HG02759 (cell line): ENCODE results near the gene AIP.

Experiments used
- ATAC-seq: cut with Tn5 transposase; IDR thresholded peaks from one replicate; pipeline ENCODE4 v1.9.1; 2021; ENCODE audit warnings: mild to moderate bottlenecking, moderate library complexity; ENCODE audit not compliant: unreplicated experiment

The AIP gene

DNA sequence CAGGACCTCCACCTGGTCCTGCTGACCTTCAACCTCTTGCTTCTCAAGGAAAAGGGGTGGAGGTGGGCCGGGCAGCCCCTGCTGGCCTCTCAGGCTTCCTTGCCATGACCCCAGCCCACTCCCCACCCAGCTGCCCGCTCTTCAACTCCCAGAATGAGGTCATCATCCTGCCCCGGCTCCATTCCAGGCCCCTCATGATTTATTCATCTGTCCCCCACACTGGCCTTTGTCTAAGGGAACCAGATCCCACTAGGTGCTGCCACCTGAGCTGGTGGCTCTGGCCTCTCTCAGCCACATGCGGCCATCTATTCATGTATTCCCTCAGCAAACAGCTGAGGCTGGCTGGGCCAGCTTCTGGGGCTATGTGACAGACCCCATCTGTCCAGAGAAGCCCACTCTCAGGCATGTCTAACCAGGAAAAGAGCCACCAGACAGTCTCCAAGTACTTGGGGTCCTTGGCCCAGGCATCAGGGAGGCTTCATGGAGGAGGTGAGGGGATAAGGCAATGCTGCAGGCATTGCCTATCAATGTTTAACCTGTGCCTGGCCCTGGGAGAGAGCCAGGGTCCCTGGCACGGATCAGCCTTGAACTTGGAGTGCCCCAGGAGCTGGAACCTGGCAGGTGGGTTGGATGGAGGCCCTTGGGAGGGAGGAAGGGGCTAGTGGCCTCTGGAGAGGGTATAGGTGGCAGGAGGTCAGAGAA lies 42.6 kb downstream of the AIP start:
- ATAC-seq: no peak

DNA sequence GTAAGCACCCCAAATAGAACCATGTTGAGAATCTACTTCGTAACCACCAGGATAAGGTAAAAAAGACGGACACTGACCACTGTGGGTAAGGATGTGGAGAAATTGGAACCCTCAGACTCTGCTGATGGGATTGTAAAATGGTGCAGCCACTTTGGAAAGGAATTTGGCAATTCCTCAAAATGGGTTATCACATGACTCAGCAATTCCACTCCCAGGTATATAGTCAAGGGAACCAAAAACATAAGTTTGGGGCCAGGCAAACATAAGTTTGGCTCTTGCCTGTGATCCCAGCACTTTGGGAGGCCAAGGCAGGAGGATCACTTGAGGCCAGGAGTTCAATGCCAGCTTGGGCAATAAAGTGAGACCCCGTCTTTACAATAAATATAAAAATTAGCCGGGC lies 45.5 kb downstream of the AIP start:
- no peak for ATAC-seq

DNA sequence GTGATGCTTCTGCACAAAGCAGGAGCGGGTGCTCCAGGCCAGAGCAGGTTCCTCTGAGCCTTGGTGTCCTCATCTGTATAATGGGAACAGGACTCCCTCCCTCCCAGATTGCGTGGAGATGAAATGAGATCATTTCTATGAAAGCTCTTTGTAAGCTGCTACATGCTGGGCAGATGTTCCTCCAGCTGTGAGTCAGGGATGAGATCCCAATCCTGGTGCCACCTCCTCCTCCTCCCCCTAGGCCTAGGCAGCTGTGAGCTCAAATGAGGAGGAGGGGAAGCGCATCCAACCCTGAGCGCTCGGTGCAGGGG lies 47.4 kb downstream of the AIP start:
- ATAC-seq: no peak

DNA sequence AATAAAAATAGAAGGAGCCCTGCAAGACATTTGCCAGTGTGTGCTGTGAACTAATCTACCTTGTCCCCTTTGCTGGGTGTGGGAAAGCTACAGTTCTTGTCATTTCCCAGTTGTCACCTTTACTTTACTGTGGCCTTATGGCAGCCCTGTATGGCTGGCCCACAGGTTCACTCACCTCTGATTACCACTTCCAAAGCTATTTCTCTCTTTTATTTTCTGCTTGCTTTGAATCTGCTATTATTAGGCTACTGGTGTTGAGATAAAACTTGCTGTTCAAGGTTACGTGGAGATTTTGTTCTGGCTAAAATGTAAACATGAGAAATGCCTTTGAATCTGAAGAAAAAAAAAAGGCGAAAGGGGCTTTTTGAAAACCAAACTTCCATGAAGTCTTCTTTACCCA lies 50.1 kb downstream of the AIP start:
- ATAC-seq: no peak

DNA sequence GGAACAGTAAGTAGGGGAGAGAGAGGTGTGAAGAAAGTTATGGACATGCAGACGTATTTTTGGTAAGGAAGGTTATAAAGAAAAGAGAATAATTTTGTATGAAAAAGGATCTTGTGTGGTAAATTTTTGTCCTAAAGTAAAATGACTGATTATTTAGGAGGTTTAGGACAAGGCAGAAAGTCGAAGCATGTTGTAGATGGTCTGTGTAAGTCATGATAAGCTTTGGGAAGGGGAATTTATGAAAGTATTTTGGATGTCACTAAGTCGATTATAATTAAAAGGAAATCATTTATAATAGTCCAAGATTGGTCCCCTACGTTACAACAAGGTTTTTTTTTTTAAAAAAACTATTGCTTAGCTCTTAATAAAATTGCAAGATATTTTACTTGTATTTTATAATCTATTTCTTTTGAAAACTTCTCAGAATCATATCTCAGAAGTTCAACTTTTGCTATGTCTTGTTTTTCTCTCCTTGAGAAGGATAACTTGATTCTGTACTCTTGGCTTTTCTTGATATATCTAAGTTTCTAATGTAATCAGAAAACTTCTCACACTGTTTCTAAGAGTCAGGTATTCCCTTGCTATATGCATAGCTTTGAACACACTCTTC lies 51.3 kb downstream of the AIP start:
- no peak for ATAC-seq

DNA sequence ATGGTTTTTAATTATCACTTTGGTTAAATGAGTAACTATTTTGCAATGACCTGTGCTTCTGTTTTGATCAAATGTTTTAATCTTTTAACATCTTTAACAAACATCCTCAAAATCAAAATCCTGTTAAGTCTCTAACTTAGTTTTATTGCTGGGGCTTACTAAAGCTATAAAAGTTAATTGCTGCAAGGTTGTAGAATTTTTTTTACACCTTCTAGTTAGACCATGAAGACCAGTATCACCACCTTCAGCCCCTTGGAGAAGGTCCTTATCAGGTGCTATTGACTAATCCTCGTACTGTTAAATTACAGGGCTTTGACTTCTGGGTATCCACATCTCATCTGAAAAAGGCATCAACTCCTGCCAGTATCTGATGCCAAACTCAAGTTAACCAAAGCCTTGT lies 52.7 kb downstream of the AIP start:
- no peak for ATAC-seq

DNA sequence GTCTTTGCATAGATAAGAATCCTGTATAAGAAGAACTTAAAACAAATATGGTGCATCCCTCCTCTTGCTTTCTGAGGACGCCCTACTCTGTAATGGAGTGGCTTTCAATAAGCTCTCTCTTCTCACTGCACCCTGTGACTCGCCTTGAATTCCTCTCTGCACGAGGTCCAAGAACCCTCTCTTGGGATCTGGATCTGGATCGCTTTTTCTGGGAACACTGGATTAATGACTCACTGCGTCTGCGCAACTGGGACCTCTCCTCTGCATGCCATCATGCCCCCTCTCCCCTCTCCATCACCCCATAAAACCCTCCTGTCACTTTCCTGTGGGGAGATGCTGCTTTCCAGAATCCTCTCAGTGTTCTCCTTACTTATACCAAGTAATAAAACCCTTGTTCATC lies 55.5 kb downstream of the AIP start:
- ATAC-seq: no peak

DNA sequence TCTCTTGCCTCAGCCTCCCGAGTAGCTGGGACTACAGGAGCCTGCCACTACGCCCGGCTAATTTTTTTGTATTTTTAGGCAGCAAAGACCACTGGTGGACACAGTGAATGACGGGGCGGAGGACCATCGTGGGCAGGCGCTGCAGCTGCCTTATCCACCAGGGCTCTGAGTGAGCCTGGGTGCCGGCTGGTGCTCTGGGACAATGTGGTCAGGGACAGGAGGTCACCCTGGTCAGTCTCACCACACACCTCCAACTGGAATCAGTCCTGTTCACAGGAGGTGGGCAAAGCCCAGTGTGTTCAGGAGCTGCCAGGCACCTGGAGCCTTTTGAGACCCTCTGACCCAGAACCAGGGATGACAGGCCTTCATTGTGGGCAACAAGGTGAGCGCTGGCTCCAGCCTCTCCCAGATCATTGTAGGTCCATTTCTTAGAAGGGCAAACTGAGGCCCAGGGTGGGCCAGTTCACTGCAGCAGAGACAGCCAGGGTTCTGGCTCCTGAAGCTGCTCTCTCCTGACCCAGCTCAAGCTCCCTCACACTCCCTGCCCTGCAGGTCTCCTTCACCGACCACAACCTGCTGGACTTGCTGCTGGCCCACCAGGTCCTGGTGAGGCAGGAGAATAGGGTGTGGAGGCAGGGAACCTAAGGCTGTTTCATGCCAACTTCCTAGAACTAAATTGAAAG lies 56.1 kb downstream of the AIP start:
- ATAC-seq: no peak

DNA sequence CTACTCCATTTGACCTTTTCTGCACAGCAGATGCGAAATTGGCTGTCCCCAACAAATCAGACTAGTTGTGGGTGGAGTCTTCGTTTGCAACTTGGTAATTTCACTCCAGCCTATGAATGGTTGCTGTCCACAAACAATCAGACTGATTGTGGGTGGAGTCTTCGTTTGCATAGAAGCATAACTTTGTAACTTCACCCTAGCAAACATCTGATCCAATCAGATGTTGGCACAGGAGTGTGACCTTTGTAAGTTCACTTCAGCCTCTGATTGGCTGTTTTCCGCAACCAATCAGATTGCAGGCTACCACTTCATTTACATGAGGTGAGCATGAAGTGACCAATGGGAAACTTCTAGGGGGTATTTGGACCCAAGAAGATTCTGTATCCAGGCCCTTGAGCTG lies 56.7 kb downstream of the AIP start:
- no peak for ATAC-seq
